DND-41 (cell line): ENCODE results near the gene ARTN.

Experiments used
- ATAC-seq: fragments of 200-7000 bp; cut with Tn5 transposase; 3 replicates; pipeline ENCODE4 v1.9.1; 2021; ENCODE audit warnings: low read depth; ENCODE audit not compliant: insufficient read depth
- DNase-seq: peaks from one replicate; pipeline ENCODE4 v3.0.0-alpha.2; 2020
- H2AFZ ChIP-seq: 2 replicates; pipeline ENCODE4 v1.6.0; 2012; ENCODE audit warnings: low read depth, low read length
- H3K27ac ChIP-seq: 2 replicates; pipeline ENCODE4 v1.5.1; 2012; ENCODE audit warnings: low read length, inconsistent platforms
- H3K27me3 ChIP-seq: fragments of 200-600 bp; sonication (generic); 2 replicates; pipeline ENCODE4 v1.6.0; 2012; ENCODE audit warnings: low read length, mild to moderate bottlenecking, inconsistent platforms; ENCODE audit not compliant: insufficient read depth, poor library complexity
- H3K36me3 ChIP-seq: 2 replicates; pipeline ENCODE4 v1.5.1; 2012; ENCODE audit warnings: low read length, inconsistent platforms; ENCODE audit not compliant: insufficient read depth
- H3K4me1 ChIP-seq: 2 replicates; pipeline ENCODE4 v1.5.1; 2012; ENCODE audit warnings: mild to moderate bottlenecking, low read length; ENCODE audit not compliant: insufficient read depth
- H3K4me2 ChIP-seq: 2 replicates; pipeline ENCODE4 v1.6.0; 2012; ENCODE audit warnings: mild to moderate bottlenecking, moderate library complexity, low read length, inconsistent platforms; ENCODE audit not compliant: insufficient read depth
- H3K4me3 ChIP-seq, 2 experiments: fragments of 200-600 bp in 1 of 2; shearing (Covaris generic) in 1 of 2; 2 replicates each; pipeline ENCODE4 v1.5.1; 2012 to 2016; ENCODE audit warnings: inconsistent platforms in 2 of 2, low read length in 2 of 2, mild to moderate bottlenecking in 2 of 2, low read depth in 1 of 2, moderate library complexity in 1 of 2
- H3K79me2 ChIP-seq: 2 replicates; pipeline ENCODE4 v1.6.0; 2012; ENCODE audit warnings: low read length, inconsistent platforms; ENCODE audit not compliant: insufficient read depth
- H3K9ac ChIP-seq: 2 replicates; pipeline ENCODE4 v1.6.0; 2012; ENCODE audit warnings: low read depth, mild to moderate bottlenecking, inconsistent platforms, low read length, moderate library complexity
- H3K9me3 ChIP-seq: 2 replicates; pipeline ENCODE4 v1.5.1; 2012; ENCODE audit warnings: low read length, moderate library complexity, mild to moderate bottlenecking, inconsistent platforms; ENCODE audit not compliant: insufficient read depth, severe bottlenecking
- H4K20me1 ChIP-seq: 2 replicates; pipeline ENCODE4 v1.6.0; 2012; ENCODE audit warnings: low read length; ENCODE audit not compliant: insufficient read depth
- CTCF ChIP-seq: IDR thresholded peaks from 2 replicates; pipeline ENCODE4 v1.5.1; 2012; ENCODE audit warnings: borderline replicate concordance, low read length, moderate library complexity, mild to moderate bottlenecking; ENCODE audit not compliant: poor library complexity, severe bottlenecking; ENCODE audit errors: extremely low read depth
- EZH2 ChIP-seq: IDR thresholded peaks from 3 replicates; pipeline ENCODE4 v1.6.1; 2012; ENCODE audit warnings: borderline replicate concordance, low read depth, mild to moderate bottlenecking, moderate library complexity, low read length, inconsistent platforms; ENCODE audit not compliant: severe bottlenecking

Gene ARTN

DNA sequence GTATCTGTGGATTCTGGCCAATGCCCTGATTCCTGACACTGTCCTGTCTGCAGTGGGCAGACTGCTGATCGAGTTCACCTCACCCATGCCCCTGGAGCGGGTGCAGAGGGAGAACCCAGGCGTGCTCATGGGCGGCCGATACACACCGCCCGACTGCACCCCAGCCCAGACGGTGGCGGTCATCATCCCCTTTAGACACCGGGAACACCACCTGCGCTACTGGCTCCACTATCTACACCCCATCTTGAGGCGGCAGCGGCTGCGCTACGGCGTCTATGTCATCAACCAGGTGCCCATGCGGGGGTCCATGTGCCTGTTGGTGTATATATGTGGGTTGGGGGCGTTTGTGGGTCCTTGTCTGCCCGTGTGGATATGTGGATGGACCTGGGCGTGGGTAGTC lies 48.0 kb downstream of the ARTN start:
- Histone ChIP-seq H2AFZ (no peak overlapping the region), H4K20me1 (peaks cover 20% of the 10 kb centered on the region), H3K27me3 (peaks cover 7% of the 10 kb centered on the region), H3K4me3 (no peak overlapping the region), H3K27ac (no peak overlapping the region), H3K4me2 (no peak overlapping the region), H3K4me1 (peaks cover 24% of the 10 kb centered on the region), H3K9me3 (no peaks in the 10 kb centered on the region), H3K36me3 (peaks cover 19% of the 10 kb centered on the region), H3K9ac (no peak overlapping the region), H3K79me2 (peaks cover 6% of the 10 kb centered on the region)
- TF ChIP-seq CTCF (no peak), EZH2 (no peak)
- ATAC-seq, result no peak
- DNase-seq, result no peak

GRCh38 chr1:43982241-43982640 lies 48.6 kb downstream of the ARTN start:
- no peak for DNase-seq
- Histone ChIP-seq H3K4me2 (no peak overlapping the region), H4K20me1 (peaks cover 14% of the 10 kb centered on the region), H3K4me3 (no peak overlapping the region), H3K9ac (no peak overlapping the region), H3K36me3 (peaks cover 13% of the 10 kb centered on the region), H3K27ac (no peak overlapping the region), H3K79me2 (no peaks in the 10 kb centered on the region), H3K27me3 (peaks cover 11% of the 10 kb centered on the region), H3K4me1 (peaks cover 18% of the 10 kb centered on the region), H2AFZ (no peak overlapping the region), H3K9me3 (no peaks in the 10 kb centered on the region)
- TF ChIP-seq EZH2 (no peak), CTCF (no peak)
- no peak for ATAC-seq

GRCh38 chr1:43982808-43983207 lies 49.2 kb downstream of the ARTN start:
- no peak for TF ChIP-seq CTCF
- TF ChIP-seq EZH2, result no peak
- no peak overlapping the region for H3K4me3 ChIP-seq
- peaks cover 13% of the 10 kb centered on the region for H3K4me1 ChIP-seq
- peaks cover 9% of the 10 kb centered on the region for H4K20me1 ChIP-seq
- H3K27me3 ChIP-seq, result peaks cover 11% of the 10 kb centered on the region
- H3K9ac ChIP-seq, result no peak overlapping the region
- H2AFZ ChIP-seq, result no peak overlapping the region
- no peak overlapping the region for H3K27ac ChIP-seq
- no peaks in the 10 kb centered on the region for H3K9me3 ChIP-seq
- ATAC-seq, result no peak
- H3K4me2 ChIP-seq, result no peak overlapping the region
- DNase-seq, result no peak
- H3K79me2 ChIP-seq, result no peaks in the 10 kb centered on the region
- peaks cover 7% of the 10 kb centered on the region for H3K36me3 ChIP-seq
